CD4-positive, alpha-beta T cell treated with Interleukin-1 beta for 1 hour (primary cell): ENCODE measurements around the gene CDKN1A.
"Not testable (repeated sequence)": the region's sequence is repeated elsewhere in the genome, so short reads cannot be mapped to it uniquely, and the experiment has no call there.

ENCODE experiments used
- DNase-seq, 2 donors: peaks; one replicate each; pipeline ENCODE4 v3.0.0-alpha.2; 2020 to 2022

Gene CDKN1A

DNA sequence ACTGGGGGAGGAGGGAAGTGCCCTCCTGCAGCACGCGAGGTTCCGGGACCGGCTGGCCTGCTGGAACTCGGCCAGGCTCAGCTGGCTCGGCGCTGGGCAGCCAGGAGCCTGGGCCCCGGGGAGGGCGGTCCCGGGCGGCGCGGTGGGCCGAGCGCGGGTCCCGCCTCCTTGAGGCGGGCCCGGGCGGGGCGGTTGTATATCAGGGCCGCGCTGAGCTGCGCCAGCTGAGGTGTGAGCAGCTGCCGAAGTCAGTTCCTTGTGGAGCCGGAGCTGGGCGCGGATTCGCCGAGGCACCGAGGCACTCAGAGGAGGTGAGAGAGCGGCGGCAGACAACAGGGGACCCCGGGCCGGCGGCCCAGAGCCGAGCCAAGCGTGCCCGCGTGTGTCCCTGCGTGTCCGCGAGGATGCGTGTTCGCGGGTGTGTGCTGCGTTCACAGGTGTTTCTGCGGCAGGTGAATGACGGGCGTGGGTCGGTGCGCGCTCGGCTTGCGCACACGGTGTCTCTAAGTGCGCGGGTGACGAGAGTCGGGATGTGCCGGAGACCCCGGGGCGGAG is at the start of gene CDKN1A:
CDKN1A (plus strand) TSS at position 227 of the 555 bp plus-strand sequence. CDS start 5,388 bp downstream, outside the sequence.
- peak; percentile 84 to 86 for DNase-seq

DNA sequence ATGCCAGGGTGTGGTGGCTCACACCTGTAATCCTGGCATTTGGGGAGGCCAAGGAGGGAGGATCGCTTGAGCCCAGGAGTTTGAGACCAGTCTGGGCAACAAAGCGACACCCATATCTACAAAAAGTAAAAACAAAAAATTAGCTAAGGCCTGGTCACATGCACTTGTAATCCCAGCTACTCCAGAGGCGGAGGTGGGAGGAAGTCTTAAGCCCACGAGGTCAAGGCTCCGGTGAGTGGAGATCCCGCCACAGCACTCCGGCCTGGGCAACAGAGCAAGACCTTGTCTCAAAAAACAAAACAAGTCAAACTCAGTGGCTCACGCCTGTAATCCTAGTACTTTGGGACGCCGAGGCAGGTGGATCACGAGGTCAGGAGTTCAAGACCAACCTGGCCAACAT is 48.7 kb upstream of the CDKN1A start:
- no peak for DNase-seq

DNA sequence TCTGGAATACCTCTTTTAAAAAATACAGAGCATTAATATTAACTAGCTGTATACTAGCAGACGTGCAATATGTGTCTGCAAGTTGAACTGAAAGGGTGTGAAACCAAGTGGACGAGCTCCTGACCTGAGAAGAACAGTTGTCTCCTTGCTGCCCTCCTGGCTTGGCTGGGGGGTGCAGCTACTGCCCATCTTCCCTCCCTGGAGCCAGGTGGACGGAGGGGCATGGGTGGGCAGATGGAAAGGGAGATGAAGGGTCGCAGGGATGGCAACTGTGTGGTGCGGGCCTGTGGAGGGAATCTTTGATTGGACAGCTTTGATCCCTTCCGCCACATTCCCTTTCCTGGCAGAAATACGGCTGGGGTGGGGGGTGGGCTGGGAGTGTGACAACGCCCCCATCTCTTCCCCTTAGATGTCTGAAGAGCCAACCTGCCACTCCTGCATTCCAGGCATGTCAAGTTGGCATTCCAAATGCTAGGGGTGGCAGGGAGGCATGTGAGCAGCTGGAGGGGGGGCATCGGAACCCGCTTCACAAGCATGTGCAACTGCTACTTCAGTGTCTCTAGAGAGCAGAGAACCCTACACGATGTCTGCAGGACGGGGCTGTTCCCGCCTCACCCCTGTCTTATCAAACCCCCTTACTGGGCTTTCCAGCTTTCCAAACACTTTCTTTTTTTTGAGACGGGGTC is 47.0 kb upstream of the CDKN1A start:
- DNase-seq, result no peak

DNA sequence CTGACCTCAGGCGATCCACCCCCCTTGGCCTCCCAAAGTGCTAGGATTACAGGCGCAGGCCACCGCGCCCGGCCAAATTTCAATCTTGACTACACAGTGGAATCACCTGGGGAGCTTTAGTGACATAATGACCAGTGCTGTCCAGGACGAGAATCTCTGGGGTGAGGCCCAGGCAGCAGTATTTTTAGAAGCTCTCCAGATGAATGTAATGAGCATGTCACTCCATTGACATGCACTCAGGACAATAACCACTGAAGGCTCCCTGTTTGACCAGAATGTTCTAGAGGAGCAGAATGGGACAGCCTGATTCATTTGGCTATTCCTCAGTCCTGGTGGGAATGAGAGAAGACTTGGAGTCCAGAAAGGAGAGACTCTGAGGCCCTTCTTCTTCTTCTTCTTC is 45.1 kb upstream of the CDKN1A start:
- no peak for DNase-seq

DNA sequence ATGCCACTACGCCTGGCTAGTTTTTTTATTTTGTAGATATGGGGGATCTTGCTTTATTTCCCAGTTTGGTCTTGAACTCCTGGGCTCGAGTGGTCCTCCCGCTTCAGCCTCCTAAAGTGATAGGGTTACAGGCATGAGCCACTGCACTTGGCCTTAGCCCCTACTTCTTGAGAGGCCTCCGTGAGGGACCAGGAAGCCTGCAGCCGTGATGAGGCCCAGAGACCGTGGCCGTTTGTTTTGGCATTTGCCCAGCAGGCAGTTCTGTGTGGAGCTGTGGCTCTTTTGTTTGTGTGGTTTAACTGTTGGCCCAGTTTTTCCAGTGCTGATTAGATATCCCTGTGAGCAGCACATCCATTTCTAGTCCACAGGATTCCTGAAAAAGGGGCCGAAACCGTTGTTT is 44.6 kb upstream of the CDKN1A start:
- DNase-seq, result no peak

DNA sequence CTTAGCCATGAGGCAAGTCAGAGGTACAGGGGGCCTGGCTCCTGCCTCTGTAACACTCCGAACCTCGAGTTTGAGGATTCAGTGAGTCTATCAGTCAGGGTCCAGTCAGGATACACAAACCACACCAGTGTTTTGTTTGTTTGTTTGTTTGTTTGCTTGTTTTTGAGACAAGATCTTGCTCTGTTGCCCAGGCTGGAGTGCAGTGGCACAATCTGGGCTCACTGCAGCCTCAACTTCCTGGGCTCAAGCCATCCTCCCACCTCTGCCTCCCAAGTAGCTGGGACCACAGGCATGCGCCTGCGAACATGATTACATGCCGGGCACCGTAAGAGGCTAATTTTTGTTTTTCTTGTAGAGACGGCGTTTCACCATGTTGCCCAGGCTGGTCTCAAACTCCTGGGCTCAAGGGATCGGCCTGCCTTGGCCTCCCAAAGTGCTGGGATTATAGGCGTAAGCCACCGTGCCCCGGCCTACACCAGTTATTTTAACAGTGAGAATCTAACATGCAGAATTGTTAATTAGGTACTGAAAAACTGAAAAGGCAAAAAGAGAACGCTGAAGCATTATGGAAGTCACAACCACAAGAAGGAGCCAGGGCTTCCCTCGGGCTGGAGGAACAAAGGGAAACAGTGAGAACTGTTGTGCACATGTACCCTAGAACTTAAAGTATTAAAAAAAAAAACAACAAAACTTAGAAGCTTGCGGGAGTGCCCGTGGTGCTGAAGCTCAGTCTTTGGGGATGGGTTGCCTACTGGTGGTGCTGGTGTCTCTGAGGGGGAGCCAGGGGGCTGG is 44.0 kb upstream of the CDKN1A start:
- no peak for DNase-seq

DNA sequence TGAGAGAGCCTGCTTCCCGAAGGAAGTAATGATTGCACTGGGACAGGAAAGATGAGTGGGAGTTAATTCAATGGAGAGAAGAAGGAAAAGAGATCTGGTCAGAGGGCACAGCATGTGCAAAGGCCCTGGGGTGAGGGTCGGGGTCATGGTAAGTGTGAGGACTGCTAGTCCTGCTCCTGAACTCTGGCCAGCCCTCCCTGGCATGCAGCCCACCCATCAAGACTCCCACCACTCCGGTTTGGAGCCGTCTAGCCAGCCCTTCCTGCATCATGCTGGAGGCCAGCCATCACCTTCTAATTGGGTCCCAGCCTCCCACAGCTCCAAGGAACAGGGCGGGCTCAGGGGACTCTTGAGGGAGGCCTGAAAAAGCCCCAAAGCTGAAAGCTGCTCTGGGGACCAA is 42.2 kb upstream of the CDKN1A start:
- DNase-seq, result no peak

DNA sequence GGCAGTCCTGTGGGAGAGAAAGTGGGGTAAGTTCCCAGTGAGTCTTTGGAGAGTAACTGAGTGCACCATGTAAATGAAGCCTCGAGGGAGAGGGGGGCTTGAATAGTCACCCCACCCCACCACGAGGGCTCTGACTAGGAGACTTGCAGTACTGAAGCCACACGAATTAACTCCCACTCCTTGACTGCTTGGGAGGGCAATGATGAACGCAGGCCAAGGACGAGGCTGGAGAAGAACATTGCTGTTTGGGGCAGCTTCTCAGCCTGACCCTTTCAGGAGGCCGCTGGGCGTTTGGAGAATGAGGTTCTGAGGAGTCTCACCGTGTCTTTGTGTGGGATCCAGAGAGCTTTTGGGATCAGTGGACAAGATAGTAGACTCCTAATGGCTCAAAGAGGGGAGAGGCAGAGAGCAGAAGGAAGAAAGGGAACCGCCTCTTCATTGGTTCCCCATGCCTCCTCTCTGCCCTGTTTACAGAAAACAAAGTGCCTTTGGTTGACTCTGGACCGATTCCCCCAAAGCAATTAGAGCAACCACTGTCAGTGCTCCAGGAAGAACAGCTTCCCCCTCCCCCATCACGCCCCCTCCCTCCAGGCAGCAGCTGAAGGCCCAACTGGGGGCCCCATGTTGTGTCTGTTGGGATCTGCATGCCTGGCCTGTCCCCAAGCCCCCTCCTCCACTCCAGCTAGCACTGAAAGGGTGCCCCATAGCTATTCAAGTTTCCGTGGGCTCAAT is 41.7 kb upstream of the CDKN1A start:
- DNase-seq, result no peak

DNA sequence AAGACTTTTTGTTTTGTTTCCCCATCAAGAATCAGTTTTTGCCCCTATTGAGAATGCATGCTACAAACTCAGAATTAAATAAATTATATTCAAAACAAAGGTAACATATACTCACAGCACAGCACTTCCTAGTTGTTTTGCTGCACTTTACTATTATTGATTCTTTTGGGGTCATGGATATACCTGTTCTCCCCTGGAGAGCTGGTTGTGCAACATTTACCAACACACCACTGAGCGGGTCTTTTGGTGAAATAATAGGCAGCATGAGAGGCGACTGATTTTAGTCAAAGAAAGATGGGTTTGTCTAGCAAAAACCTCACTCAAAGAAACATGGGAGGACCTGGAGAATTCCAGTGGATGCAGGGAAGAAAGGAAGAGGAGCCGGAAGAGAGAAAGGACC is 39.9 kb upstream of the CDKN1A start:
- DNase-seq, result no peak

DNA sequence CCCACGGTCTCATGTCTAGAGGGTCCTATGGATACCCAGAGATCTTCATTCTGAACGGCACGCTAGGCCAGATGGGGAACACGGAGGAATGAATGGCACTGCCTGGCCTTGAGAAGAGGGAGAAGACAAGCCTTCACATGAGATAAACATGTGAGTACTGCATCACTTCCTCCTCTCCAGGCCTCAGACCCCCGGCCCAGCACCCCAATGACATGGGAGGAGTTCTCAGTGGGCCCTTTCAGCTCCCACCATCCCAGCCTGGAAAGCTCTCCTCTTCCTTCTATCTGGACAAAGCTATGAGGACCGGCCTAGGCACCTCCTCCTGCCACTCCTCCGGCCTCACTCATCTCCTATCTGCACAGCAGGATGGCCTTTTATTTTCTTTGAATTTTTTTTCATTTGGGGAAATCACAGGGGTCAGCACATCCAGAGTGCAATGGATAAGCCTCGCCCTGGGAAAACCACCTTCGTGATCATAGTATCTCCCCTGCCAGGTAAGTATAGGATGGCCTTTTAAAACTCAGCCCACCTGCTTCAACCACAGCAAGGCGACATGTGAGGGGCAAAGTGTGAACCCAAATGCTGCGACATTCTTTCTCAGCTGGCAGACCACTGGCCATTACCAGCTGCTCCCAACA is 39.2 kb upstream of the CDKN1A start:
- no peak for DNase-seq

DNA sequence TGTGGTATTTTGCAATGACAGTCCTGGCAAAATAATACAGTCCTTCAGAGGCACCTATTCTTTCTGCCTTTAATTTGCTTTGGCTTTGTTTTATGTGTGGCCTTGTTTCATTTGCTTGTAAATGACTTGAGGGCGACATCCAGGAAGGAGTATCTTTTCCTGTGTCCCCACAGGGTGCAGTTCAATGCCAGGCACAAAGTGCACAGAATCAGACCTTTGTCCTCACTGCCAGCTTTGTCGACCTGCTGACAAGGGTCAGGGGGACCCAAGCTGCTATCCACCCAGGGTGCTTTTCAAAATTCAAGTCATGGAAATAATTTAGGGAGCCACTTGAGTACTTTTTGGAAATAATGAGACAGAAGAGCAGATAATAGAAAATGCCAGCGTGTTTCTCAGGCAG is 37.0 kb upstream of the CDKN1A start:
- DNase-seq, result no peak

DNA sequence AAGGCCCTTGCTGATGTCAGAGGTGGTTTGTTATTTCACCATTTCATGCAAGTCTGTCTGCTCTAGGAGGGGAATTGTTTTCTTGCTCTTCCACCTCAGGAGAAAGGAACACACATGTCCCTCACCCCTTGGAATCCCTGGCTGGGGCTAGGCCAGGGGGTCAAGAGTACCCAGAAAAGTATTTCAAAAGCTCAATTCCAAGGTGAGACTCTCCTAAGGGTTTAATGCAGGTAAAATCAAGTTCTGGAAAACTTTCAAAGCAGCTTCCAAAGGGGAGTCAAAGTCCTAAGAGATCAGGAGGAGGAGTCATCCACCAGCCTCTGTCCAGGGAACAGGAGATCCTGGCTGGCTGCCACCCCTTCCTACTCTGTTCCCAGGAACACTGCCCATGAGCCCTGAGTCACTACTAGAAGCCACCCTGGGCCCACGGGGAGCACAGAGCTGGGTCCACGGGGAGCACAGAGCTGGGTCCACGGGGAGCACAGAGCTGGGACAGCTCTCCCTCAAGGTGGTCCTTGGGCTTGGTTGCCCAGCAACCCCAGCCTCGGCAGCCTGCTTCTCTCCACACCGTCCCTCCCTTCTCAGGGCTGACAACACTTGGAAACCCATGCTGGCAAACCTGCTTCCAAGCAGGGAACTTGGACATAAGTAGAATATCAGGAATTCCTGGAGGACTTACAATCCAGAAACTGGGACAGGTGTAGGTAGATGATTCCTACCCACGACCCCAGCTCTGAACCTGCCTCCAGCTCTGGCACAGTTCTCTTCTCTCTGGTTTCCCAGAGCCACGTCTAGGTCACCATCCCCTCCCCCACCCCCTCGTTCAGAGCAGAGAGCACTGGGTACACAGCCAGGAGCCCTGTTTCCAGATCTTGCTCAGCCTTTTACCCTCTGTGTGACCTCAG is 35.3 kb upstream of the CDKN1A start:
- DNase-seq, result no peak

DNA sequence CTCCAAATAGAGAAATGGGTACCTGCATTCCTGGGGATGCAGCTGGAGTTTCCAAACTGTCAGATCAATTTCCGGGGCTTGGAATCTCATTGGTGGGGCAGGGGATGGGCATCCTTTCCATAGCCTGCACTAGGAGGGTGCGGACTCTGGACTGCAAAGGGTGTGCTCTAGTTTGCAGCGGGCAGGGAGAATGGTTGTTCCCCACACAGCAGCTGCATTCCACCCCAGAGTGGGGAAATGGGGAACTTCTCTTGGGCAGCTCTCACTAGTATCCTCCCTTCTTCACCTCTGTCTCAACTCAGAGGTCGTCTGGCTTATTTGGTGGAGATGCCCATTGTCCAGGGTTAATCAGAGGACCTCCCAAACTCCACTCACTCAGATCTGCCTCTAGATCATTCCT is 34.5 kb upstream of the CDKN1A start:
- DNase-seq, result no peak

DNA sequence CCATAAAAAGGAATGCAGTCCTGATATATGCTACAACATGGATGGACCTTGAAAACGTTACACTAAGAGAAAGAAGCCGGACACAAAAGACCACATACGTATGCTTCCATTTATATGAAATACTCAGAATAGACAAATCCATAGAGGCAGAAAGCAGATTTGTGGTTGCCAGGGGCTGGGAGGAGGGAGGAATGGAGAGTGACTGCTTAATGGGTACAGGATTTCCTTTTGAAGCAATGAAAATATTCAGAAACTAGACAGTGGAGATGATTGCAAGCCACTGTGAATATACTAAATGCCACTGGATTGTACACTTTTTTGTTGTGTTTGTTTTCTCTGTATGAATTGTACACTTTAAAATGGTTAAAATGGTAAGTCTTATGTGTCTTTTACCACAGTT is 29.4 kb upstream of the CDKN1A start:
- DNase-seq, result no peak

DNA sequence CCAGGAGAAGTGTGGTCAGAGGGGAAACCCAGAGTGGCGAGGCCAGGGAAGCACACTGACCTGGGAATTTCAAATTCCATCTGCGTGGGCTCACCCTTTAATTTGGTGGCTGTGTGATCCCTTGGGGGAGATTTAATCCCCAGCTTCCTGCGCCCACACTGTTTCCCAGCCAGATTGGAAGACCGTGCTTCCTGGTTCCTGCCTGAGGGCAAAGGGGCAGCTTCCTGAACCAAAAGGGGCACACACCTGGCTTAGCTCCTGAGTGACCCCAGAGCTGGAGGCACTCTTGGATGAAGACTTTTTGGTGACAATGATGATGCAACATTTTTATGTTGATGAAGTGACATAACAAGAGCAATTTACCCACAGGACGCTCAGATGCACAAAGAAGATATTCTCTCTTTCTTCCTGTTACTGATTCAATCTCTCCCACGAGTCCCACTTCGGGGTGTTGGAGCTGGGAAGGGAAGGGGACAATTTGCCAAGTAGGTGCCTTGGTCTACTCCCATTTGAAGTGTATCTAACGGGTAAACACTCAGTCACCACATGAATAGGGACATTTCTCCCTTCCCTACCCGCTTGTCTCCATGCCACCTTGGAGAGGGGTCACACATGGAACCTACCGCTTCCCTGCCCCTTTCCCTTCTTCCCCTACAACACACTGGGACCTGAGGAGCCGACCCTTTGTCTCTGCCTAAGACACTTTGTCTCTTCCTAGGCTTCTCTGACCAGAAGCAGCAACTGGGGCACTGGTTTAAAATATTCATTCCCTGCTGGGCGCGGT is 28.6 kb upstream of the CDKN1A start:
- DNase-seq, result no peak

DNA sequence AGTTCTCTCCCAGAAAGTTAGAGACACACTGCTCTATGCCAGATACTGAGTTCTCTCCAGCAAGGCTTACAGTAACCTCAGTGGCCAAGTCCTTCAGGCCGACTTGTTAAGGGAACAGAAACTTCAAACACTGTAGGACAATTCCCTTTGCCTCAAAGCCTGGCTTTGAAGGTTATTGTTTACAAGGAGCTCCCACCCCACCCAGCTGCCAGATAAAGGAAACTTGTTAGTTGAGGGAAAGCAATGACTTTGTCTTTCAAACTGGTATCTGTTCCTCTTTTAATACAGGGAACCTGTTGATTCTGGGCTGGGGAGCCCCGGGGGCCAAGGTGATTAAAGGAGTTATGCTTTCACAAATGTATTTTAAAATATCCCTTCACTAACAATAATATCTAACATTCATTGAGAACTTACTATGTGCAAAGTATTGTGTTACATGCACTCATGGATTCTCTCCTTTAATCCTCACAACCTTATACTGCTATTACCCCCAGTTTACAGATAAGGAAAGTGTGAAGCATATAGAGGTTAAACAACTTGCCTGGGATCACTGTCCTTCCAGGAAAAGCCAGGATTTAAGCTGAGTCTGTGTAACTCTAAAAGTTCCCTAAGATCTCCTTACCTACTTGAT is 27.6 kb upstream of the CDKN1A start:
- DNase-seq, result peak in 1 of 2 donors; percentile 11

DNA sequence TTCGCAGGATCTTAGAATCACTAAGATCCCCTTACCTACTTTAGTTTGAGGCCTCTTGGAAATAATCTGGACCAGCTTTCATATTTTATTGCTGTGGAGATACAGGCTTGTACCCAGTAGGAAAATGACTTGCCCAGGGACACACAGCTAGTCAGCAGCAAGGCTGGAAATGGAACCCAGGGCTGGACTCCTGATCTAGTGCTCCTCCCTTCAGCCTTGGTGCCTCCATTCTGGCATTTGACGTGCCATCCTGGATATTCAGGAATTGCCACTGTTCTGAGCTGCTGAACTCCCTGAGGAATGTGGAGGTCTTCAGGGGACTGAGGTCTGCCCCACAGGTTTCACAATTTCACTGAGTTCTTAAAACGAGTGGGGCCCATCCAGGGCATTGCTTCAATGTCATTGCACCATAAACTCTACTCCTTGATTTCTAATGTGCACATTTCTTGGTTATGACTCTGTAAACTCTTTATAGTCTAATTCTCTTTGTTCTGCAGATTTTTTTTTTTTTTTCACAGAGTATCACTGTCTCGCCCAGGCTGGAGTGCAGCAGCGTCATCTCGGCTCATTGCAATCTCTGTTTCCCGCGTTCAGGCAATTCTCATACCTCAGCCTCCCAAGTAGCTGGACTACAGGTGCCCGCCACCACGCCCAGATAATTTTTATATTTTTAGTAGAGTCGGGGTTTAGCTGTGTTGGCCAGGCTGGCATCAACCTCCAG is 26.7 kb upstream of the CDKN1A start:
- DNase-seq, result no peak

DNA sequence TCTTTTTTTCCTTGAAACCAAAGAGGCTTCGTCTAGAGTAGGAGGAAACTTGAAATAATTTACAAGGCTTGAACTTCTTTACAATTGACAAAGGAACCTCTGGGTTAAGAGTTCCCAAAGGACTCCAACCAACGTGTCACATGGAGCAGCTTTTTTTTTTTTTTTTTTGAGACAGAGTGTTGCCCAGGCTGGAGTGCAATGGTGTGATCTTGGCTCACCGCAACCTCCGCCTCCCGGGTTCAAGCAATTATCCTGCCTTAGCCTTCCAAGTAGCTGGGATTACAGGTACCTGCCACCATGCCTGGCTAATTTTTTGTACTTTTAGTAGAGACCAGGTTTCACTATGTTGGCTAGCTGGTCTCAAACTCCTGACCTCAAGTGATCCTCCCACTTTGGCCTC is 24.0 kb upstream of the CDKN1A start:
- DNase-seq, result not testable (repeated sequence)

DNA sequence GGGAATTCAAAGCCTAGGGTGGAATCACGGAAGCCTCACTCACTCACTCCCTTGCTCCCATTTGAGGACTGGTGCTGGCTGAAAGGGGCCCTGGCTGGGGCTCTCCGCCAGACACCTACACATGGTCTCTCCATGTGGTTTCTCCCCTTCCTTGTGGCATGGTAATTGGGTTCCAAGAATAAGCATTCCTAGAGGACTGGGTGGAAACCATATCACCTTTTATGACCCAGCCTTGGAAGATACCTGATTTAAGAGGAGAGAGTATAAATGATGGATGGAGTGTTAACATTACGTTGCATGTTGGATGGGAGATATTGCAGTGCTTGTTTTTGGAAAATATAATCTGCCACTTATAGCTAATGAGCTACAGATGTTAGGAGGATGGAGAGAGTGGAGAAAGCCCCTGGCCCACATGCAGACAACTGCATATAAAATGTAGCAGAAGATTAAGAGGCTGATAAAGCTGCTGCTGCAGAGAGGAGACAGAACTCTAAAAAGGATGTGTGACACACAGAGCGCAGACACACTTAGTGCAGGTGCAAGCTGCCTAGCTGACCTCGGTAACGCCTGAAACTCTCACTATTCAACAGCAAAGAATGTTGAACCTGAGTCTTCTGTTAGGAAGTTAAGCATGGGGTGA is 23.3 kb upstream of the CDKN1A start:
- no peak for DNase-seq
